Measurements from ENCODE around the gene AZU1.

DNA sequence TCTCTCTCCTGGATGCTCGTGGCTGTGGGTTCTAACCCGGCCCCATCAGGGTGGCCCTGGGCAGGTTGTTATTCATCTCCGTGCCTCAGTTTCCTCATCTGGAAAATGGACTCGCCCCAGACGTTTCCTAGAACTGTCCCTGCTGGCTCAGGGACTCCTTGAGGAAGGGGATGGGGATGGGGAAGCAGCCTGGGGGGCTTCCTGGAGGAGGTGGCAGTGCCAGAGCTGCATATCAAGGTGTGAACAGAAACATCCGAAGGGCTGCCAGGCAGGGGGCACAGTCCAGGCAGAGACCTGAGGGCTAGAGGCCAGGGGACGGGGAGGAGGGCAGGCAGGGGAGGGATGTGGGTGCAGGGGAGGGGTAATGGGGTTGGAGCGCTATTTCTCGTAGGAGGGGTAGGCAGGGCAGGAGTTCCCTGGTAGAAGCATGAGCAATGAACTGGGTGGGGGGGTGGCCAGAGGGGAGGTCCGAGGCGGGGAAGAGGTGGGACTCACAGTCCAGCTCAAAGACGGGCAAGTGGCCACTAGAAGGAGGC, 20.8 kb downstream of the AZU1 start:
- TF ChIP-seq, protein P1, sequence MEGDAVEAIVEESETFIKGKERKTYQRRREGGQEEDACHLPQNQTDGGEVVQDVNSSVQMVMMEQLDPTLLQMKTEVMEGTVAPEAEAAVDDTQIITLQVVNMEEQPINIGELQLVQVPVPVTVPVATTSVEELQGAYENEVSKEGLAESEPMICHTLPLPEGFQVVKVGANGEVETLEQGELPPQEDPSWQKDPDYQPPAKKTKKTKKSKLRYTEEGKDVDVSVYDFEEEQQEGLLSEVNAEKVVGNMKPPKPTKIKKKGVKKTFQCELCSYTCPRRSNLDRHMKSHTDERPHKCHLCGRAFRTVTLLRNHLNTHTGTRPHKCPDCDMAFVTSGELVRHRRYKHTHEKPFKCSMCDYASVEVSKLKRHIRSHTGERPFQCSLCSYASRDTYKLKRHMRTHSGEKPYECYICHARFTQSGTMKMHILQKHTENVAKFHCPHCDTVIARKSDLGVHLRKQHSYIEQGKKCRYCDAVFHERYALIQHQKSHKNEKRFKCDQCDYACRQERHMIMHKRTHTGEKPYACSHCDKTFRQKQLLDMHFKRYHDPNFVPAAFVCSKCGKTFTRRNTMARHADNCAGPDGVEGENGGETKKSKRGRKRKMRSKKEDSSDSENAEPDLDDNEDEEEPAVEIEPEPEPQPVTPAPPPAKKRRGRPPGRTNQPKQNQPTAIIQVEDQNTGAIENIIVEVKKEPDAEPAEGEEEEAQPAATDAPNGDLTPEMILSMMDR (IDR thresholded peaks at IDR 0.05), result no peak
- TF ChIP-seq, protein P2, sequence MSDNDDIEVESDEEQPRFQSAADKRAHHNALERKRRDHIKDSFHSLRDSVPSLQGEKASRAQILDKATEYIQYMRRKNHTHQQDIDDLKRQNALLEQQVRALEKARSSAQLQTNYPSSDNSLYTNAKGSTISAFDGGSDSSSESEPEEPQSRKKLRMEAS (IDR thresholded peaks at IDR 0.05), result no peak
- no peak for TF ChIP-seq SMC3 (IDR thresholded peaks at IDR 0.05)
- TF ChIP-seq EP300 (IDR thresholded peaks at IDR 0.05), result no peak
- no peak for TF ChIP-seq NR3C1 (IDR thresholded peaks at IDR 0.05)
- TF ChIP-seq POLR2A (IDR thresholded peaks at IDR 0.05; ENCODE audit: low read length), result no peak
